ENCODE results near the gene BAIAP3.

BAIAP3 gene

GRCh38 chr16:1333854-1334700, 632 bp downstream of the BAIAP3 start:
- no peak for DNase-seq

- no peak for DNase-seq
Observed at GRCh38 chr16:1334739-1335138, 1.3 kb downstream of the BAIAP3 start.

- no peak for DNase-seq
Observed at GRCh38 chr16:1335211-1335971, 1.9 kb downstream of the BAIAP3 start.

GRCh38 chr16:1335996-1336395, 2.6 kb downstream of the BAIAP3 start:
- no peak for DNase-seq

GRCh38 chr16:1336619-1337018, 3.2 kb downstream of the BAIAP3 start:
- DNase-seq = no peak

GRCh38 chr16:1337486-1337885, 4.0 kb downstream of the BAIAP3 start:
- DNase-seq = no peak

GRCh38 chr16:1338119-1338730, 4.8 kb downstream of the BAIAP3 start:
- no peak for DNase-seq

GRCh38 chr16:1338855-1339675, 5.6 kb downstream of the BAIAP3 start:
- no peak for DNase-seq

GRCh38 chr16:1340730-1341494, 7.5 kb downstream of the BAIAP3 start:
- DNase-seq = no peak

GRCh38 chr16:1341495-1342420, 8.3 kb downstream of the BAIAP3 start:
- no peak for DNase-seq

GRCh38 chr16:1342526-1343427, 9.3 kb downstream of the BAIAP3 start:
- peak; percentile 86 for DNase-seq

GRCh38 chr16:1343428-1344242, 10.2 kb downstream of the BAIAP3 start:
- no peak for DNase-seq

GRCh38 chr16:1344499-1344898, 11.1 kb downstream of the BAIAP3 start:
- DNase-seq = no peak

- no peak for DNase-seq
Observed at GRCh38 chr16:1345087-1345486, 11.6 kb downstream of the BAIAP3 start.

- no peak for DNase-seq
Observed at GRCh38 chr16:1345651-1346421, 12.4 kb downstream of the BAIAP3 start.

- DNase-seq = no peak
Observed at GRCh38 chr16:1346422-1347285, 13.2 kb downstream of the BAIAP3 start.

- no peak for DNase-seq
Observed at GRCh38 chr16:1347286-1347855, 13.9 kb downstream of the BAIAP3 start.
